Activated CD4-positive, CD25-positive, alpha-beta regulatory T cell (primary cell): ENCODE measurements around the gene NFASC.

Experiments
- DNase-seq, 4 experiments: peaks; one replicate each; lab custom pipeline; 2025; lab: John Stamatoyannopoulos, UW

The NFASC gene

DNA sequence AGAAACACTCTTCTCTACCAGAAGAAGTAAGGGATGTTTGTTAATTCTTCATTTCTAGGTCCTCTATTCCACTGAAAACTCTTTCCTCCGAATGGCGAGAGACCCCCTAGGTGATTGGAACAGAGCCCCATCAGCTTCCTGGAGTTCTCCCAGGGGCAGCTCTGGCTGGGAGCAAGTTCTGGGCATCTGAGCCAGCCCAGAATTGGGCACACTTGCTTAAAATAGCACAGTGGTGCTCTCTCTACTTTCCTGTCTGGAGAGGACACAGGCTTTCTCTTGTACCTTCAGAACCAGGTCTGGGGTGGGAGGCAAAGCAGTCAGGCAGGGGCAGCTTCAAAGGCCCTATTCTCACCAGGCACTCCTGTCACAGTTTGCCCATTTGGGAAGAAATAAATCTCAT, 89.2 kb downstream of the NFASC start:
- DNase-seq, result no peak

DNA sequence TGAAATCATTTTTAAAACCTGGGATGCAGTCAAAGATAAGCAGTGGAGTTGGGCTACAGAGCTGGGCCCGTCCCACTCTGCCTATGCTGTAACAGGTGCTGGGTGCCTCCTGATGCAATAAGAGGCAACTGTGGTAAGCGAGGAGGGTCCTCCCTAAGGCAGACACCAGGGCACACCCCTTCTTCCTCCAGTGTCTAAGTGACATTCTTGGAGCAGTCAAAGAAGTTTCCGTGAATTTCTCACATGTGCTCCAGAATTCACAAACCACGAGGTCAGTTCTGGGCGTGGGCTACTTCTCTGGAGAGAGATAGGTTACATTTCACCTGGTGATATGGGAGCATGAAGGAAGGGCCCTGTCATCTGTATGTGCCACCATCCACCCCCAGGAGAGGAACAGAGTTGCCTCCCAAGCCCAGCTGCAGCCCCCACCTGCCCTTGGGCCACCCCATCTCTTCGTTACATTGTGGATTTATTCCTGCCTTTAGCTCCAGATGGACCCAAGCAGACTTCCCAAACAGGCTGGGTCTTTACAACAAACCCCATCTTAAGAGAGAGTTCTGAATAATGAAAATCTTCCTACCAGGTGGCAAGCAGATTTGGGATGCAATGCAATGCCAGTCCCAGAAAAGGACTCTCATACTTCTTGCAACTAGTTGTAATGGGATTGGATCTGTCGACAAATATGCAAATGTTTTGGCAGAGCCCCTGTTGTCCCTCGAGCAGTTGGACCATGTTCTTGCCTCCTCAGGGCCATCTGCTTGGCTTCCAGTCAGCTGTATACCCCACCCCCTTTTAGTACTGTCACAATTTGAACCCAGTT, 89.9 kb downstream of the NFASC start:
- no peak for DNase-seq

DNA sequence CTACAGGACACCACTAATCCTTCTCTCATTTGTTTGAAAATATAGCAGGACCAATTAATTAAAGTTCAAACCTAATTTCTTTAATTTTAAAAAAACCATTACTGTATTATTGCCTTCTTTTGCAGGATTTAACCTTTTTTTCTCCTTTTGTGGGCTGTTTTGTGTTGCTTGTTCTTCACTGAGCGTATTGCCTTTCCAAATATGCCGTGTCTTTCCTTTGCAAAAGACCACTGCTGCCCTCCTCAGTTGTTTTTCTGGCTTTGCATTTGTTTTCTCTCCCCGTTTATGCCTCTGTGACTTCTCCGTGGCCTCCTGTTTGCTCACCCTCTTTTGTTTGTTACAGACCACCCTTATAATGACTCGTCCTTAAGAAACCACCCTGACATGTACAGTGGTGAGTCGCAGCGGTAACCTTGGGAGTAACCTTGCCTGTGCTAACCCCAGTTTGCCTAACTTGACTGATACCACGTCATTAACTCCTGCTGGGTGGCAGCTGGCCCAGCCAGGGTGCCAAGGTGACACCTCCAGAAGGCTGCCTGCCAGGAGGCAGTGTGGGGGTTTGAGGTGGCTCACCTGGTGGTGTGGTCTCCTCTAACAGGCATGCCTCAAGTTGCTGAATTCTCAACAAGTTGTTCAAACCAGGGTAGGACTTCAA, 91.2 kb downstream of the NFASC start:
- DNase-seq, result no peak

DNA sequence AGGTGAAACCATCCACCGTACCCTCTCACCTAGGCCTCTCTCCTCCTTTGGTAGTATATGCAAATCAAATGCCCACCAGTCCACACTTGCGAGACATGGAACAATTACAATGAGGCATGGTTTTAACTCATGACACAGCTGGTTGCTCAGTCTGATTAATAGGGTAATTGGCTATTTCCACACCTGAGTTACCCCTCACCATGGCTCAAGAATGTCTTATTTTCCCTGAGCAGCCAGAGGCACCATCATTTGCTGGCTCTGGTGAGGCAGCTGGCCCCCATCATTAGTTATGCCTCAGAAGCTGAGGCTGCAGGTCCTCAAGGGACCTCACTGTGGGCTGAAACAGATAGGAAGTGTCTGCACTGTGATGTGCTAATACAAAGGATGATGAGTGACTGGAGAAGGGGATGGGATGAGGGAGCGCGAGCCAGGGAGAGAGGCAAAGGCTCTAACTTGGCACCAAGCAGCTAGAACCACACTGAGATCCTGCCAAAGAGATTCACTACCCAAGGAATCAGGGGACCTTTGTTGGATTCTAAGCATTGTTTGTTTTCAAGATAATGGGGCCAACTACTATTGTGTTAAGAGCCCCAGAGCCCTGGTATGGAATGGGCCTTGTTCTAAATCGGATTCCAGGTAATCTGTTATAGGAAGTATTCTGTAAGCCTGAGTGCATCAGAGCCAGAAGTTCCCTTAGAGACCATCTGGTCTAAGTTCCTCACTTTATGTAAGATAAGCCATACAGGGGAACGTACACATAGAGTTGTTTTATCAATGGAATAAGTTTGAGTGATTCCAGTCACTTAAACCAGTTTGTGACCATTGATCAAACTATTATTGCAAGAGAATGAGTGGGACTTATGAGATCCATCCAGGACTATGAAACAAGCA, 92.3 kb downstream of the NFASC start:
- DNase-seq, result no peak

DNA sequence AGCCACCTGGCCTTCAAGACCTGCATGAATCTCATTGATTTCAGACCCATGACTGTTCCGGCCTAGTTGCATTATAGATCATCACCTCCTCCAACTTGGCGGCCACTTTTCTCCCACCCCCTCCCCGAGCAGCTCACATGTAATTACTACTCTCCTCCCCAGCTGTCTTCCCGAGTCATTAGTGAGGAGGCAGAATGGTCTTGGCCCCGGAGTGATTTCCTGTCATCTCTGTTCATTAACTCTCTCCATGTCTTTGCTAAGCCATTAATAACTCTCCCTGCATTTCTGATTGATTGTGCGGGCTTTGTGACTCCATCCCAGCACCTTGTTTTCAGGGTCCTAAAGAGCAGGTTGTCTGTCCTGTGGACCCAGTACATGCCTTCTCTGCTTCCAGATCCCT, 96.8 kb downstream of the NFASC start:
- no peak for DNase-seq

DNA sequence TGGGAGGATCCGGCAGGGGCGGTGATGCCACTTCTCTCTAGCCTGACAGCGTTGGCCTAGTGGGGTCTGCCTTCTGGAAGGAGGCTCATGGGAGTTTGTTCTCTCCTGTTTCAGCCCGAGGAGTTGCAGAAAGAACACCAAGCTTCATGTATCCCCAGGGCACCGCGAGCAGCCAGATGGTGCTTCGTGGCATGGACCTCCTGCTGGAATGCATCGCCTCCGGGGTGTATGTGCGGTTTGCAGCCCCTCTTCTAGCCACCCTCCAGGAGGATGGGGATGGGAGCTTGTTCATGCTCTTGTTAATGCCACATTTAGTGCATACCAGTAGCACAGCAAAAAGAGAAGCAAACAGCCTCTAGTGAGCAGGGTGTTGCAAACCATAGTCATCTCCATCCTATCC, 97.5 kb downstream of the NFASC start:
- no peak for DNase-seq

DNA sequence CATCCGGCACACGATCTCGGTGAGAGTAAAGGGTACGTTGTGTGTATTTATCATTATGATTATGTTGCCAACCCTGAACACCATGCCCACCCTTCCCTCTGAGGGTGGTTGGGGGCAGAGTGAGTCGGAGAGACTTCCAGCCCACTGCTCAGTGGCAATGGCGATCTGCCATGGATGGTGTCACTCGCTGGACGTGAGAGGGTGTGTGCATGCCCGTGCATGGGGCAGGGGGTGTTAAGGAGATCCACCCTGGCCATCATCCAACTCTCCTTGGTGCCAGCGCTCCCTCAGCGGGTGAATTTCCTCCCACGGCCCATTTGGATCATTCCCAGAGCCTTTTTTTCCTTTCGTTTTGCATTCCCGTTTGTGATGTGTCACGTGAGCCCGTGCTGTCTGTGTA, 98.3 kb downstream of the NFASC start:
- no peak for DNase-seq

DNA sequence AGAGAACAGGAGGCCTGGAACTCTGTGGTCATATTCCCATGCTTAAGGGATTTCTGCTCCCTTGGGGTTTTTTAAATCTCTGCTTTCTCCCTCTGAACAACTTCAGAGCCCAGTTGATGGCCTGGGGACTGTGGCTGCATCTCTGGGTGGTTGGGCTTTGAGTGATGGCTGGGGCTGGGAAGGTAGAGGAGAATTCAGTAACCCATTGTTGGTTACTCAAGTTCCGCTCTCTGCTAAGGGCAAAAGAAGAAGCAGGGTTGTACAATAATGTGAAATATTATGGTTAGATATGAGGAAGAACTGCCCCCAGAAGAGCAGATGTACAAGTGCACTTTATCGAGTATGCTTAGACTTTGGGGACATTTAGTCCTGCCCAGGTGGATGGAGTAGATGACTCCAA, 100.3 kb downstream of the NFASC start:
- no peak for DNase-seq

DNA sequence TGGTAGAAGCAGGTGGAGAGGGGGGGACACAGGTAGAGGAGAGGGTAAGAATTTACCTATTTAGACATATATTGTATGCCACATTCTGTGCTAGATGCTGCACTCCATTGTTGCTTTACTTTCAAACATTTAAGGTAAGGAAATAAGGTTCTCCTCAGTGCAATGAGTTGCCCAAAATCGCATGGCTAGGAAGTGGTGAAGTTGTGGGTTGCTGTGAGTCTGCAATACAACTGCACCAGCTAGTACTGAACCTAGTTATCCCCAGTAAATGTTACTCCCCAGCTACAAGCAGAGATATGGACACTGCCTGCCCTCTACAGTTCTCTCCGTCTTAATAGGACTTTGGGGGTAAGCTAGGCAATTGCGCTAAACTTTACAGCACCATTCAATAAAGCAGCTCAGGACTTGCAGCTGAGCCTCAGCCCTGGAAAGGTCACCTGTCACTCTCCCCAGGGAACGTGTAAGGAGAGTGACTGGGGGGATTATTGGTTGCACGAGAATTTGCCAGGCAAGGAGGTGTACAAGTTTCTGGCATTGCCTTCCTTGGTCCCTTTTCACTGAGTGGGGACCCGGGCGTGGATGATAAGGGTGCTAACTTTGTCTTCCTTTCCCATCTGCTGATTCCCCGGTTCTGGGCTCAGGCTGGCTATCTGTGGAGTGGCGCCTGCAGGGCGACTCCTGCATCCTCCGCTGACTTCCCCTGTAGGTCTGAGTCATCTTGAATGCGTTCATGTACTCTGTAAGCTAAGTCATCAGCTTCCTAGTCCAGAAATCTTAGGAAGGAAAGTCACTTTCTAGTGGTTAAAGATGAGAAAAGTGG, 101.1 kb downstream of the NFASC start:
- DNase-seq, result no peak

DNA sequence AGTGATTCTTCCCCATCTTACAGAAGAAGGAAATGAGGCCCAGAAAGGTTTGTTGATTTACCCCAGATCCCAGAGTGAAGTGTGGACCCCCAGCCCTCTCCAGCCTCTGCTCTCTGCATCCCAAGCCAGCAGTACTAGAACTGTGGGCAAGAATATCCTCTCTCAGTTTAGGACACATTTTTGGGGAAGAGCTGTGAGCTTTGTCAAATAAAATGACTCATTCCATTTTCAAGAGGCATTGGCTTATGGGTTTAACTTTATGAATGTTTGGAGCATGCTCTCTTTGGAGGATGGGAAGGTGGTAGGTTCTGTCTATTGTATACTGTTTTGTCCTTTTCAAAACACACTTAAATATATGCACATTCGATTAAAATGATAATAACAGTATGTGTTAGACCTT, 101.8 kb downstream of the NFASC start:
- no peak for DNase-seq

DNA sequence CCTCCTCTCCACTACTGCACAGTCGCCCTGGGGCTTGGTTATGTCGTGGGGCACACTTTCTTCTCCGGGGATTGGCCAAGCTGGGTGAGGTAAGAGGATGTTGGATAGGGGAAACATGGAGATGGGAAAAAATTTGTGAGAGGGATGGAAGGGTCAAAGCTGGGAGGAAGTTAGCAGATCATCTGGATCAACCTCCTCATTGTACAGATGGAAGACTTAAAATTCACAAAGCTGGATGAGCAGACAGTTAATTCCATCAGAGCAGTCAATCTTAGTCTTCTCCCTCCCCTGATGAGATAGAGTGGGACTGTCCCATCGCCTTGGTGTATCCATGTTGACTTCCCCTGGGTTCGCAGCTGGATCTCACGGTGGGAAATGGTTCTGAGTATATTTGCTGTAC, 102.8 kb downstream of the NFASC start:
- DNase-seq, result no peak

DNA sequence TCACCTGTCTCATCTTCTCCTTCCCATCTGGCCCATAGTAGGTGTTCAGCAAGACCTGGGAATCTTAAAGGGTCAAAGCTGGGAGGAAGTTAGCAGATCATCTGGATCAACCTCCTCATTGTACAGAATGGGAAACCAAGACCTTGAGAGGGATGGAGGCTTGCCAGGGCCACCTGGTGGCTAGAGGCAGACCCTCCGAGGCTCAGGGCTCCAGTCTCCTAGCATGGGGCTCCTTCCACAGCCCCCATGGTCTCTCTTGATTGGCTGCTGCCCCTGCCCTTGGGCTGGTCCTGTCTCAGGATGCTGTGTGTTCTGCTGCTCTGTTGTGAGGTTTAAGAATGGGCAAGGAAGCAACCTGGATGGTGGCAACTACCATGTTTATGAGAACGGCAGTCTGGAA, 103.7 kb downstream of the NFASC start:
- DNase-seq, result no peak

DNA sequence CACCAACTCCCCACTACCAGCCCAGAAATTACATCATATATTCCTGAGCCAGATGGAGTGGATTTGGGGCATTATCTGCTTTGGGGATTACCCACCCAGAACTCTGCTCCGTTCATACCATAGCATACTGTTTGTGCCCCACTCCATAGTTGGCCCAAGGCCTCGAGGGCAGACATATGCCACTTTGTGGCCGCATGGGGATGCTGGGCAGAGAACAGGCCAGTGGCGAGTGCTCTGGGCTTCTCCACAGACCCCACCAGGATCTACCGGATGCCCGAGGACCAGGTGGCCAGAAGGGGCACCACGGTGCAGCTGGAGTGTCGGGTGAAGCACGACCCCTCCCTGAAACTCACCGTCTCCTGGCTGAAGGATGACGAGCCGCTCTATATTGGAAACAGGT, 104.4 kb downstream of the NFASC start:
- no peak for DNase-seq

DNA sequence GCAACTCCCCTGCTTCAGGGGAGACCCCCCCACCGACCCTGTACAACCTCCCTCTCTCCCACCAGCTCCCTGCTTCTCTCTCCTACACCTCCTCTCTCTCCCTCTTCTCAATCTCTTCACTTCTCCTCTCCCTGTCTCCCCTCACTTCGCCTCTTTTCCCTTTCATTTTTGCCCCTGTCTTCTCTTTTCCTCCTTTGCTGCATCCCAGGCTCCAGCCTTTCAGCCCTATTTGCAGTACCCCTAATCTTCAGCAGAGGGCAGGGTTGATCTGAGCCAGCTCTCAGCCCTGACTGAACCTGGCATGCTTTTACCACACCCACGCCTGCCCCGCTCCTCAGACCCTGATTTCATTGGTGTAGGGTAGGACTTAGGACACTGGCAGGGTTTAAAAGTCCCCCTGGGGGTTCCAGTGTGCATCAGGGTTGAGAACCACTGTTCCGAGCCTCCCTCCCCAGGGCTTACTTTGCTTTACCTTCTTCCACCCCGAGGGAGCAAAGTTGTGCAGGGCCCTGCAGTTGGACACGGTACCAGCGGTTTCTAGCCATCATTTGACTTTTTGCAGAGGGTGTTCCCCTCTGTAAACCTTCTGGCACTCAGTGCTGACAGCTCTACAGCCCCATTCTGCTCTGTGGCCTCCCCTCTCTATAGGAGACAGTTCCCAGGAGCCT, 105.0 kb downstream of the NFASC start:
- peak in 3 of 4 experiments; percentile 14 to 20 (median 17) for DNase-seq

DNA sequence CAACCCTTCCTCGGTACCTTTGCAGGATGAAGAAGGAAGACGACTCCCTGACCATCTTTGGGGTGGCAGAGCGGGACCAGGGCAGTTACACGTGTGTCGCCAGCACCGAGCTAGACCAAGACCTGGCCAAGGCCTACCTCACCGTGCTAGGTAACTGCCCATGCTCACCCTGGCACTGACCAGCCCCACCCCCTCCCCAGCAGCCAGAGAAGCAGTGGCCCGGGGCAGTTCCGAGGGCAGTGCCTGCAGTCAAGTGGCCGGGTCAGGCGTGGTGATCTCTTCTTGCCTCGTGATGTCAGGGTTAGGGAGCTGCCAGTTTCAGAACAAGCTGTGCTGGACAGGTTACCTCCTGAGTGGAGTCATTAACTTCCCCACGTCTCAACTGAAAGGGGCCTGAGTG, 106.0 kb downstream of the NFASC start:
- DNase-seq, result no peak

DNA sequence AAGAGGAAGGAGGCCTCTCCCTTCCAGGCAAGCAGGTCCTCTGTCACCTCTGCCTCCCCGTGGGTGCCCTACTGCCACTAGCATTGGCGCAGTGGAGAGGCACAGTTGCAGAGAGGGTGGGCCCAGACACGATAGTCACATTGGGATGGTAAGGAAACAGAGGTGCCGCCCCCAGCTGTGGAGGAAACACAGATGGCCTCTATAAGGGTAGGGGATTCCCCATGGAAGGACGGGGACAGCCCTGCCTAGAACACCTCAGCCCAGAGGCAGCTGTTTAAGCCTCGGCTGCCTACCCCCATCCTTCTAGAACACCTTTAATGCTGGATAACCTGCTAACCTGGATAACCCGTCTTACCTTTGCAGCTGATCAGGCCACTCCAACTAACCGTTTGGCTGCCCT, 106.7 kb downstream of the NFASC start:
- DNase-seq, result no peak

DNA sequence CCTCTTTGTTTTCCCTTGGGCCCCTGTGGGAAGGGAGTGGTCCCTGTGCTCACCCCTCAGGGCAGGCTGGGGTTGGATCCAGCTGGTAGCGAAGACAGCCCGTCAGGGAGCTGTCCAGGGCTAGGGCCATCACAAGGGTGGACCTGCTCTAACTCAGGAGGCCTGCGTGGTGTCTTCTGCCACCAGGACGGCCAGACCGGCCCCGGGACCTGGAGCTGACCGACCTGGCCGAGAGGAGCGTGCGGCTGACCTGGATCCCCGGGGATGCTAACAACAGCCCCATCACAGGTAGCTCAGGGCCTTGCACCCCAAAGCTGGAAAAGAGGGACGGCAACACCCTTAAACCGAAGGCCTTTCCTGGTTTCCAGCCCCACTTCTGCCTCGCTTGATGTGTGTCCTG, 108.1 kb downstream of the NFASC start:
- no peak for DNase-seq

DNA sequence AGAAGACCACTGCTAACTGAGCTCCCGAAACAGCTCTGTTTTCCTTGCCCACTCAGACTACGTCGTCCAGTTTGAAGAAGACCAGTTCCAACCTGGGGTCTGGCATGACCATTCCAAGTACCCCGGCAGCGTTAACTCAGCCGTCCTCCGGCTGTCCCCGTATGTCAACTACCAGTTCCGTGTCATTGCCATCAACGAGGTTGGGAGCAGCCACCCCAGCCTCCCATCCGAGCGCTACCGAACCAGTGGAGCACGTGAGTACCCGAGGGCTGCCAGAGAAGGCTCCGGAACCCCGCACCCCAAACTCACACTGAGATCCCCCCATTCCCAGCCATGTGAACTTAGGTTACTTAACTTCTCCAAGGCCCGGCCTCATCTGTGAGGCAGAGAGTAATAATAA, 108.6 kb downstream of the NFASC start:
- DNase-seq, result no peak

DNA sequence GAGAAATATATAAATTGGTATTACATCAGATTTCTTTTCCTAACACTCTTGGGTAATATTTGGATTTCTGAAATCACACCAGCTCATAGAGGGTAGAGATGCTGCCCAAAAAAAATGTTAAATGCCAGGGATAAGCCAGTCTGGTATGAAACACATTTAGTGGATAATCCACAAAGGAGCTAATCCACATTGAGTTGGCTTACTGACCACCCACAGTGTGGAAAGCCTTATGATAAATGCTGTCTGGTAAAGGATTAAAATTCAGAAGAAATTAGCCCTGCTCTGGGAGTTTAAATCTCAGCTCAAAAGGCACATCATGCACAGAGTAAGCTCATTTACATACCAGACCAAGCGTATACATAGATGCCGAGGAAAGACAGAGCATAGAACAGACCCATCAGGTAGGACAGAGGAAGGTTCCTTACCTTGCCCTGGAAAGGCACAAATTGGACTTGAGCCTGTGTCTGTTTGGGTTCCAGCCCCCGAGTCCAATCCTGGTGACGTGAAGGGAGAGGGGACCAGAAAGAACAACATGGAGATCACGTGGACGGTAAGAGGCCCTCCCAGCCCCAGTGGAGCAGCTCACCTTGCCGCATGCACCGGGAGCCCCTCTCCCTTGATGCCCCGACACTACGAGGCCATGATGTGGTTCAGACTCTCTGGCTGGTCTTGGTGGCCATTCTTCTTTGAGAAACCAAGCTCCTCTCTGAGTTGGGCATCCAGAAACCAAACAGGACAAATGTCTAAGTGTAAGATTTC, 109.4 kb downstream of the NFASC start:
- DNase-seq, result no peak

DNA sequence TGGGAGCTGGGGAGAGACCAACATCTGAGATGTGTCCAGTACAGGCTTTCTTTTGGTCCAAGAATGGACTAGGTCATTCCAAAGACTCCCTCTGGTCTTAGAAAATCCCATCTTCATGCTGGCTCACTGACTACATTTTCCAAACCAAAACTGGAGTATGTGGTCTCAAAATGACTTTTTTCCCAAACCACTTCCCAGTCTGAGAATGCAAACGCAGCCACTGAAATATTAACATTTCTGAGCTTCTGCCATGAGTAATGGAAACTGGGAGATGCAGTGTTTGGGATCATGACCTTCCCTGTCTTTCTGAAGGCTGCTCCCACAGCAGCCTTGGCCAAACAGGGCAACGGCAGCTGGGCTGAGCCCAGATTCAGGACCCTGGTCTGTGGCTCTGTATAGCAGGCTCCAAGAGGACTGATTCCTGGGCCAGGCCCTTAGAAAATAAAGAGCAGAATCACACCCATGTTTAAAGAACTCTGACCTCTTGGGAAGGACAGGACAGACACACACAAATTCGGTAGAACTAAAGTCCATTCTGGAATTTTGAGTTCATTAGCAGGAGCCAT, 110.3 kb downstream of the NFASC start:
- no peak for DNase-seq
